Fibroblast of the aortic adventitia (primary cell): ENCODE measurements around the gene TBC1D2. TPM values are rescaled to one million over a fixed set of nuclear protein-coding genes. Genes with fewer than 3 reads are reported as not detected.
A peak's percentile ranks its signal among the peaks of the same experiment; 100 is the strongest.

Source experiments
- DNase-seq: peaks from one replicate; pipeline ENCODE4 v3.0.0-alpha.2; 2010; ENCODE audit warnings: low read depth
- H3K4me3 ChIP-seq: 2 replicates; pipeline ENCODE4 v1.5.1; 2011; ENCODE audit warnings: low read depth, mild to moderate bottlenecking, control low read depth, low read length, moderate library complexity
- CTCF ChIP-seq: IDR thresholded peaks from 2 replicates; pipeline ENCODE4 v1.5.1; 2011; ENCODE audit warnings: mild to moderate bottlenecking, low read length, control low read depth, inconsistent platforms; ENCODE audit not compliant: insufficient read depth
- total RNA-seq: library from RNA; depleted of rRNA; stranded (reverse); fragments of >200 nt; gene quantifications from 2 replicates; pipeline ENCODE4 v1.2.3, GENCODE V29; 2012; ENCODE audit warnings: low replicate concordance

TBC1D2 gene
- total RNA-seq, 1 donor = 20.7 TPM

GRCh38 chr9:98206754-98207153, 48.7 kb downstream of the TBC1D2 start:
- no peak overlapping the region for H3K4me3 ChIP-seq
- TF ChIP-seq CTCF = no peak
- DNase-seq = no peak

GRCh38 chr9:98204692-98205091, 50.8 kb downstream of the TBC1D2 start:
- no peak for DNase-seq
- TF ChIP-seq CTCF = no peak
- no peak overlapping the region for H3K4me3 ChIP-seq

- no peak overlapping the region for H3K4me3 ChIP-seq
- no peak for TF ChIP-seq CTCF
- no peak for DNase-seq
Observed at GRCh38 chr9:98203153-98203552, 52.3 kb downstream of the TBC1D2 start.

- no peak overlapping the region for H3K4me3 ChIP-seq
- peak; percentile 15 for DNase-seq
- TF ChIP-seq CTCF = no peak
Observed at GRCh38 chr9:98202252-98202651, 53.2 kb downstream of the TBC1D2 start.

- no peak for TF ChIP-seq CTCF
- no peak for DNase-seq
- no peak overlapping the region for H3K4me3 ChIP-seq
Observed at GRCh38 chr9:98201749-98202148, 53.7 kb downstream of the TBC1D2 start.

- no peak overlapping the region for H3K4me3 ChIP-seq
- no peak for TF ChIP-seq CTCF
- no peak for DNase-seq
Observed at GRCh38 chr9:98201102-98201501, 54.3 kb downstream of the TBC1D2 start.

- no peak overlapping the region for H3K4me3 ChIP-seq
- no peak for TF ChIP-seq CTCF
- no peak for DNase-seq
Observed at GRCh38 chr9:98199388-98200033, 55.9 kb downstream of the TBC1D2 start.
